Liver (tissue), 3 donors: ENCODE measurements around the gene OPRL1.

Experiments
- EGR1 ChIP-seq, 2 donors: IDR thresholded peaks; 2 replicates each; pipeline ENCODE4 v1.6.1; 2016 to 2018; ENCODE audit warnings: antibody characterized with exemption in 2 of 2, low read depth in 2 of 2
- FOXA1 ChIP-seq: IDR thresholded peaks from 2 replicates; pipeline ENCODE4 v1.6.1; 2016; ENCODE audit warnings: antibody characterized with exemption
- GABPA ChIP-seq, 2 donors: IDR thresholded peaks in 1 of 2; conservative IDR thresholded peaks in 1 of 2; 2 replicates each; pipeline ENCODE4 v1.6.1; 2016; ENCODE audit warnings: antibody characterized with exemption in 2 of 2, mild to moderate bottlenecking in 1 of 2, moderate library complexity in 1 of 2
- HNF4A ChIP-seq, 2 donors: conservative IDR thresholded peaks; 2 replicates each; pipeline ENCODE4 v1.6.1; 2016; ENCODE audit warnings: antibody characterized with exemption in 2 of 2, mild to moderate bottlenecking in 2 of 2
- JUND ChIP-seq, 2 donors: IDR thresholded peaks; 2 replicates each; pipeline ENCODE4 v1.6.1; 2016; ENCODE audit warnings: antibody characterized with exemption in 2 of 2
- RAD21 ChIP-seq, 2 donors: IDR thresholded peaks; 2 replicates each; pipeline ENCODE4 v1.6.1; 2016; ENCODE audit warnings: antibody characterized with exemption in 2 of 2, mild to moderate bottlenecking in 2 of 2
- SP1 ChIP-seq: IDR thresholded peaks from 2 replicates; pipeline ENCODE4 v1.6.1; 2018; ENCODE audit warnings: antibody characterized with exemption, mild to moderate bottlenecking
- TAF1 ChIP-seq: conservative IDR thresholded peaks from 2 replicates; pipeline ENCODE4 v1.6.1; 2016; ENCODE audit warnings: antibody characterized with exemption, mild to moderate bottlenecking
- YY1 ChIP-seq: IDR thresholded peaks from 2 replicates; pipeline ENCODE4 v1.6.1; 2016; ENCODE audit warnings: antibody characterized with exemption, mild to moderate bottlenecking
- TF ChIP-seq, protein P1 (sequence below): IDR thresholded peaks from 2 replicates; pipeline ENCODE4 v1.6.1; 2016; ENCODE audit warnings: antibody characterized with exemption
- TF ChIP-seq, protein P2 (sequence below): fragments of 150-350 bp; IDR thresholded peaks from 2 replicates; pipeline ENCODE4 v1.5.1; 2017; ENCODE audit warnings: improper control_type of control experiment, low read depth, low read length; ENCODE audit not compliant: missing input control
- TF ChIP-seq, protein P3 (sequence below): IDR thresholded peaks from 2 replicates; pipeline ENCODE4 v1.6.1; 2016; ENCODE audit warnings: antibody characterized with exemption, mild to moderate bottlenecking
- TF ChIP-seq, protein P4 (sequence below): IDR thresholded peaks from 2 replicates; pipeline ENCODE4 v1.6.1; 2016; ENCODE audit warnings: antibody characterized with exemption
- TF ChIP-seq, protein P5 (sequence below): IDR thresholded peaks from 2 replicates; pipeline ENCODE4 v1.6.1; 2016; ENCODE audit warnings: antibody characterized with exemption
- donor health status: healthy.
- donor health status: healthy.

DNA sequence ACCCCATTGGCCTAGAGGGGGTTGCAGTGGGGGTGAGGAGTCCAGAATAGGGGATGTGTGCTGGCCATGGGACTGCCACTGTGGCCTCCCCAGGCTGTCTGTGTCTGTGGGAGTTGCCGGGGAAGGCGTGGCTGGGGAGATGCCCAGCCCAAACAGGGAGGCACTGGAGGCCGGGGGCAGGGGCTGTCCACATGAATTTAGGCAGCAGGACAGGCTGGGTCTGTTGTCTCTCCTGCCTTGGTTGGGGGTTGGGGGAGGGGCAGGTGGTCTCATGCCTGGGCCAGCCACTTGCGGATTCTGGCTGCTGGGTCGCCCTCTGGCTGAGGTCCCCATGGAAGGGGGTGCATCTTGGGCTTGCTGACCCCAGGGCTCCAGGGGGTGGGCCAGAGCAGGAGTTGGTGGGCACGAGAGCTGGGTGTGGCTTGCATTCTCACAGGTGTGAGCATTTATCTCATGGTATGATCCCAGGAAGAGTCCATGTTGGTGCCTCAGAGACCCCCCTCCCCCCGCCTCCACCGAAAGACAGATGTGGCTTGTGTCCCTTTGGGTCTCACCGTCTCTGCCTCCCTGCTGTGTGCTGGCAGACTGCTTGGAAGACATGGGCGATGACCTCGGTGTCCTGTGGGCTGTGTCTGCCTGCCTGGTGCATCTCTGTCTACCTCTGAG lies 34.4 kb upstream of the OPRL1 start:
- TF ChIP-seq, protein P1, sequence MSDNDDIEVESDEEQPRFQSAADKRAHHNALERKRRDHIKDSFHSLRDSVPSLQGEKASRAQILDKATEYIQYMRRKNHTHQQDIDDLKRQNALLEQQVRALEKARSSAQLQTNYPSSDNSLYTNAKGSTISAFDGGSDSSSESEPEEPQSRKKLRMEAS = no peak
- TF ChIP-seq, protein P2, sequence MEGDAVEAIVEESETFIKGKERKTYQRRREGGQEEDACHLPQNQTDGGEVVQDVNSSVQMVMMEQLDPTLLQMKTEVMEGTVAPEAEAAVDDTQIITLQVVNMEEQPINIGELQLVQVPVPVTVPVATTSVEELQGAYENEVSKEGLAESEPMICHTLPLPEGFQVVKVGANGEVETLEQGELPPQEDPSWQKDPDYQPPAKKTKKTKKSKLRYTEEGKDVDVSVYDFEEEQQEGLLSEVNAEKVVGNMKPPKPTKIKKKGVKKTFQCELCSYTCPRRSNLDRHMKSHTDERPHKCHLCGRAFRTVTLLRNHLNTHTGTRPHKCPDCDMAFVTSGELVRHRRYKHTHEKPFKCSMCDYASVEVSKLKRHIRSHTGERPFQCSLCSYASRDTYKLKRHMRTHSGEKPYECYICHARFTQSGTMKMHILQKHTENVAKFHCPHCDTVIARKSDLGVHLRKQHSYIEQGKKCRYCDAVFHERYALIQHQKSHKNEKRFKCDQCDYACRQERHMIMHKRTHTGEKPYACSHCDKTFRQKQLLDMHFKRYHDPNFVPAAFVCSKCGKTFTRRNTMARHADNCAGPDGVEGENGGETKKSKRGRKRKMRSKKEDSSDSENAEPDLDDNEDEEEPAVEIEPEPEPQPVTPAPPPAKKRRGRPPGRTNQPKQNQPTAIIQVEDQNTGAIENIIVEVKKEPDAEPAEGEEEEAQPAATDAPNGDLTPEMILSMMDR = no peak
- TF ChIP-seq FOXA1 = no peak
- no peak for TF ChIP-seq TAF1
- TF ChIP-seq, protein P3, sequence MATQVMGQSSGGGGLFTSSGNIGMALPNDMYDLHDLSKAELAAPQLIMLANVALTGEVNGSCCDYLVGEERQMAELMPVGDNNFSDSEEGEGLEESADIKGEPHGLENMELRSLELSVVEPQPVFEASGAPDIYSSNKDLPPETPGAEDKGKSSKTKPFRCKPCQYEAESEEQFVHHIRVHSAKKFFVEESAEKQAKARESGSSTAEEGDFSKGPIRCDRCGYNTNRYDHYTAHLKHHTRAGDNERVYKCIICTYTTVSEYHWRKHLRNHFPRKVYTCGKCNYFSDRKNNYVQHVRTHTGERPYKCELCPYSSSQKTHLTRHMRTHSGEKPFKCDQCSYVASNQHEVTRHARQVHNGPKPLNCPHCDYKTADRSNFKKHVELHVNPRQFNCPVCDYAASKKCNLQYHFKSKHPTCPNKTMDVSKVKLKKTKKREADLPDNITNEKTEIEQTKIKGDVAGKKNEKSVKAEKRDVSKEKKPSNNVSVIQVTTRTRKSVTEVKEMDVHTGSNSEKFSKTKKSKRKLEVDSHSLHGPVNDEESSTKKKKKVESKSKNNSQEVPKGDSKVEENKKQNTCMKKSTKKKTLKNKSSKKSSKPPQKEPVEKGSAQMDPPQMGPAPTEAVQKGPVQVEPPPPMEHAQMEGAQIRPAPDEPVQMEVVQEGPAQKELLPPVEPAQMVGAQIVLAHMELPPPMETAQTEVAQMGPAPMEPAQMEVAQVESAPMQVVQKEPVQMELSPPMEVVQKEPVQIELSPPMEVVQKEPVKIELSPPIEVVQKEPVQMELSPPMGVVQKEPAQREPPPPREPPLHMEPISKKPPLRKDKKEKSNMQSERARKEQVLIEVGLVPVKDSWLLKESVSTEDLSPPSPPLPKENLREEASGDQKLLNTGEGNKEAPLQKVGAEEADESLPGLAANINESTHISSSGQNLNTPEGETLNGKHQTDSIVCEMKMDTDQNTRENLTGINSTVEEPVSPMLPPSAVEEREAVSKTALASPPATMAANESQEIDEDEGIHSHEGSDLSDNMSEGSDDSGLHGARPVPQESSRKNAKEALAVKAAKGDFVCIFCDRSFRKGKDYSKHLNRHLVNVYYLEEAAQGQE = no peak
- TF ChIP-seq GABPA (IDR thresholded peaks at IDR 0.05 in 1 of 2, conservative IDR thresholded peaks at IDR 0.05 in 1 of 2) = no peak
- TF ChIP-seq EGR1 (IDR thresholded peaks at IDR 0.05; ENCODE audit: low read depth in 2 of 2) = no peak
- no peak for TF ChIP-seq RAD21 (IDR thresholded peaks at IDR 0.05)
- TF ChIP-seq JUND (IDR thresholded peaks at IDR 0.05) = no peak
- TF ChIP-seq YY1 = no peak
- TF ChIP-seq SP1 = no peak
- TF ChIP-seq, protein P4, sequence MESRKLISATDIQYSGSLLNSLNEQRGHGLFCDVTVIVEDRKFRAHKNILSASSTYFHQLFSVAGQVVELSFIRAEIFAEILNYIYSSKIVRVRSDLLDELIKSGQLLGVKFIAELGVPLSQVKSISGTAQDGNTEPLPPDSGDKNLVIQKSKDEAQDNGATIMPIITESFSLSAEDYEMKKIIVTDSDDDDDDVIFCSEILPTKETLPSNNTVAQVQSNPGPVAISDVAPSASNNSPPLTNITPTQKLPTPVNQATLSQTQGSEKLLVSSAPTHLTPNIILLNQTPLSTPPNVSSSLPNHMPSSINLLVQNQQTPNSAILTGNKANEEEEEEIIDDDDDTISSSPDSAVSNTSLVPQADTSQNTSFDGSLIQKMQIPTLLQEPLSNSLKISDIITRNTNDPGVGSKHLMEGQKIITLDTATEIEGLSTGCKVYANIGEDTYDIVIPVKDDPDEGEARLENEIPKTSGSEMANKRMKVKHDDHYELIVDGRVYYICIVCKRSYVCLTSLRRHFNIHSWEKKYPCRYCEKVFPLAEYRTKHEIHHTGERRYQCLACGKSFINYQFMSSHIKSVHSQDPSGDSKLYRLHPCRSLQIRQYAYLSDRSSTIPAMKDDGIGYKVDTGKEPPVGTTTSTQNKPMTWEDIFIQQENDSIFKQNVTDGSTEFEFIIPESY = no peak
- TF ChIP-seq HNF4A (conservative IDR thresholded peaks at IDR 0.05) = no peak
- TF ChIP-seq, protein P5, sequence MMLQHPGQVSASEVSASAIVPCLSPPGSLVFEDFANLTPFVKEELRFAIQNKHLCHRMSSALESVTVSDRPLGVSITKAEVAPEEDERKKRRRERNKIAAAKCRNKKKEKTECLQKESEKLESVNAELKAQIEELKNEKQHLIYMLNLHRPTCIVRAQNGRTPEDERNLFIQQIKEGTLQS = no peak
